CD8-positive, alpha-beta memory T cell (primary cell): ENCODE data around the gene MINPP1. TPM values are rescaled to one million over a fixed set of nuclear protein-coding genes. Genes with fewer than 3 reads are reported as not detected.
A peak's percentile ranks its signal among the peaks of the same experiment; 100 is the strongest.

ENCODE experiments used
- CTCF ChIA-PET: fragments of 350-600 bp; sonication (Branson Sonifier 250); formaldehyde crosslinking; loops from one replicate; lab custom pipeline; 2021; ENCODE audit warnings: antibody characterized with exemption; lab: Charles Lee
- POLR2A ChIA-PET: fragments of 350-600 bp; sonication (Branson Sonifier 250); formaldehyde crosslinking; loops from one replicate; lab custom pipeline; 2021; ENCODE audit warnings: antibody characterized with exemption; lab: Charles Lee
- DNase-seq, 5 donors: peaks; one replicate each; pipeline versions ENCODE4 v3.0.0 to v3.0.0-alpha.2; 2020 to 2022; ENCODE audit warnings: mixed read lengths in 1 of 5
- H3K27ac ChIP-seq: one replicate; pipeline ENCODE4 v1.7.0; 2013; ENCODE audit warnings: low read depth, mild to moderate bottlenecking, low read length, moderate library complexity
- H3K27me3 ChIP-seq: 2 replicates; pipeline ENCODE4 v1.7.0; 2013; ENCODE audit warnings: low read length, mild to moderate bottlenecking; ENCODE audit not compliant: insufficient read depth, poor library complexity, severe bottlenecking
- H3K36me3 ChIP-seq: 2 replicates; pipeline ENCODE4 v1.7.0; 2013; ENCODE audit warnings: mild to moderate bottlenecking, low read length, moderate library complexity; ENCODE audit not compliant: insufficient read depth
- H3K4me1 ChIP-seq: 2 replicates; pipeline ENCODE4 v1.7.0; 2013; ENCODE audit warnings: mild to moderate bottlenecking, low read length, moderate library complexity; ENCODE audit not compliant: insufficient read depth
- H3K4me3 ChIP-seq: 2 replicates; pipeline ENCODE4 v1.7.0; 2013; ENCODE audit warnings: mild to moderate bottlenecking, low read length
- H3K9me3 ChIP-seq: 2 replicates; pipeline ENCODE4 v1.7.0; 2013; ENCODE audit warnings: mild to moderate bottlenecking, low read length
- H3K27ac Mint-ChIP-seq, 8 donors: one replicate each; pipeline ENCODE4 v1.8.0; 2020 to 2021; ENCODE audit warnings: mixed read lengths in 8 of 8, mild to moderate bottlenecking in 6 of 8, inconsistent platforms in 3 of 8, moderate library complexity in 3 of 8
- H3K27me3 Mint-ChIP-seq, 2 donors: one replicate each; pipeline ENCODE4 v1.8.0; 2020 to 2021; ENCODE audit warnings: mixed read lengths in 2 of 2, mild to moderate bottlenecking in 1 of 2, moderate library complexity in 1 of 2
- H3K36me3 Mint-ChIP-seq, 3 donors: one replicate each; pipeline ENCODE4 v1.8.0; 2020 to 2021; ENCODE audit warnings: mixed read lengths in 3 of 3, inconsistent platforms in 1 of 3, mild to moderate bottlenecking in 1 of 3
- H3K4me1 Mint-ChIP-seq, 3 donors: one replicate each; pipeline ENCODE4 v1.8.0; 2020 to 2021; ENCODE audit warnings: mixed read lengths in 3 of 3, inconsistent platforms in 1 of 3, mild to moderate bottlenecking in 1 of 3
- H3K4me3 Mint-ChIP-seq, 7 donors: one replicate each; pipeline ENCODE4 v1.8.0; 2020 to 2021; ENCODE audit warnings: mixed read lengths in 7 of 7, mild to moderate bottlenecking in 6 of 7, moderate library complexity in 4 of 7, inconsistent platforms in 2 of 7
- H3K9me3 Mint-ChIP-seq, 5 donors: one replicate each; pipeline ENCODE4 v1.8.0; 2020 to 2022; ENCODE audit warnings: mixed read lengths in 5 of 5, mild to moderate bottlenecking in 3 of 5, moderate library complexity in 2 of 5, inconsistent platforms in 1 of 5
- polyA plus RNA-seq: library from polyadenylated mRNA; unstranded; fragments of 300-500 nt; fragmentation: Illumina TruSeq; gene quantifications from one replicate; pipeline ENCODE4 v1.2.3, GENCODE V29; 2021
- total RNA-seq, 2 experiments: library from RNA; stranded (reverse); gene quantifications; one replicate each; pipeline ENCODE4 v1.2.3, GENCODE V29; 2021

MINPP1 gene
- total and polyA plus RNA-seq, 3 experiments from 2014 or later = 8.7 to 17.0 (median 16.2) TPM

GRCh38 chr10:87507879-87508483 is 3.3 kb downstream of the MINPP1 start:
- Histone ChIP-seq H3K9me3 (no peaks in the 10 kb centered on the region), H3K4me1 (peaks cover 11% of the 10 kb centered on the region), H3K4me3 (no peak overlapping the region), H3K27me3 (no peaks in the 10 kb centered on the region), H3K27ac (no peak overlapping the region), H3K36me3 (no peaks in the 10 kb centered on the region)
- POLR2A ChIA-PET = no interaction called here
- CTCF ChIA-PET = no interaction called here
- Mint-ChIP-seq H3K4me1 (peaks cover 30 to 52% (median 46%) of the 10 kb centered on the region in 3 donors), H3K36me3 (peaks cover 4 to 41% (median 20%) of the 10 kb centered on the region in 3 donors), H3K27ac (no peak overlapping the region), H3K4me3 (peak overlapping the region in 1 of 7 donors; percentile 39), H3K27me3 (no peaks in the 10 kb centered on the region), H3K9me3 (no peaks in the 10 kb centered on the region)
- DNase-seq = no peak

DNA sequence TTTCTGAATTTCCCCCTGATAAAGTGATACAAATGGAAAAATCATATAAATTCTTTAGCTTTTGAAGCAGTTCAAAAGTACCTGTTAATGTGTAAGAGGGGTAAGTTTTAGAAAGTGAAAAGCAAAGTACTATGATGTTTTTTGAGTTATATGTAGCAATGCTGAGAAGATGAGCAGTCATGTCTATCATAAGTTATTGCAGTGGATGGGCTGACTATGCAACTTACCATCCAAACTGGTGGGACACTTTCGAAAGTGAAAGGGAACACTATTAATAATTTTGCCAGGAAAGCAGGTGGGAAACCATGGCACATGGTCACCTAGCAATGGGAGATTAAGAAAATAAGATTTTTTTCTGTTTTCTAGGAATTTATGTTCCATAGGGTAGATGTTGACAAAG is 4.1 kb downstream of the MINPP1 start:
- Mint-ChIP-seq H3K4me3 (no peak overlapping the region), H3K27me3 (no peaks in the 10 kb centered on the region), H3K36me3 (peaks cover 8 to 50% (median 21%) of the 10 kb centered on the region in 3 donors), H3K4me1 (peaks cover 30 to 46% (median 46%) of the 10 kb centered on the region in 3 donors), H3K9me3 (no peaks in the 10 kb centered on the region), H3K27ac (no peak overlapping the region)
- H3K36me3 ChIP-seq = peaks cover 5% of the 10 kb centered on the region
- CTCF ChIA-PET = no interaction called here
- H3K9me3 ChIP-seq = no peaks in the 10 kb centered on the region
- H3K27me3 ChIP-seq = no peaks in the 10 kb centered on the region
- H3K4me1 ChIP-seq = peaks cover 11% of the 10 kb centered on the region
- no peak overlapping the region for H3K4me3 ChIP-seq
- DNase-seq = no peak
- no peak overlapping the region for H3K27ac ChIP-seq
- POLR2A ChIA-PET = no interaction called here

DNA sequence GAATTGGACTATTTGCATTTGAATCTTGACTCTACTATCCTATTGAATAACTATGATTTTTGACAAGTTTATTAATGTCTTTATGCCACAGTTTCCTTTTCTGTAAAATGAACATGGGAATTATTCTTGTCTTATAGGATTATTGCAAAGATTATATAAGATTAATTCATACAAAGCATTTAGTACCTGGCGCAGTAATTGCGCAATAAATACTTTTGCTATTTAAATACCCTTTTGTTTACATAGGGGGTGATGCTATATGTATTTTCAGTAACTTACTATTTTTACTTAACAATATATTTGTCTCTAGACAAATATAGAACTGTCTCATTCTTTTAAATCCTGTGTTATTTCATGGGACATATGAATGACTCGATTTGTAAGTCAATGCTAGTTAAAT is 5.3 kb downstream of the MINPP1 start:
- no peaks in the 10 kb centered on the region for H3K27me3 ChIP-seq
- Mint-ChIP-seq H3K9me3 (no peaks in the 10 kb centered on the region), H3K27me3 (no peaks in the 10 kb centered on the region), H3K4me3 (no peak overlapping the region), H3K4me1 (peaks cover 27 to 41% (median 39%) of the 10 kb centered on the region in 3 donors), H3K36me3 (peaks cover 14 to 62% (median 26%) of the 10 kb centered on the region in 3 donors), H3K27ac (no peak overlapping the region)
- peaks cover 11% of the 10 kb centered on the region for H3K4me1 ChIP-seq
- H3K4me3 ChIP-seq = no peak overlapping the region
- POLR2A ChIA-PET = no interaction called here
- no peak overlapping the region for H3K27ac ChIP-seq
- CTCF ChIA-PET = no interaction called here
- no peak for DNase-seq
- H3K36me3 ChIP-seq = peaks cover 11% of the 10 kb centered on the region
- H3K9me3 ChIP-seq = no peaks in the 10 kb centered on the region

DNA sequence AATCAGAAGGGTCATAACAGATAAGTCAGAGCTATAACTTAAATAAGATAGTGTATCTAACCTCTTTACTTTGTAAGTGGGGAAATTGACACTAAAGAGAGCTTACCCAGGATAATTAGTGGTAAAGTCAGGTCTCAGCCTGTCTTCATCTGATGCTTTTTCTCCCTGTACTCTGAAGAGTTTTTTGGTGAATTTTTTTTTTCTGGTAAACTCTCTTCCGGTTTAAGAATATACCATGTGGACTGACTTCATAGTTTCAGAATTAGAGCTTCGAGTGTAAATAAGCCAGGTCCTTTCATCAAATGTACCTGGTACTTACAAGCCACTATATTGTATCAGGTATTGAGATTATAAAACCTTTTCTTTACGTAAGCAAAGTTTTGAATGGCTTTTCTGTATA is 6.8 kb downstream of the MINPP1 start:
- Mint-ChIP-seq H3K27ac (no peak overlapping the region), H3K36me3 (peaks cover 14 to 59% (median 28%) of the 10 kb centered on the region in 3 donors), H3K27me3 (no peaks in the 10 kb centered on the region), H3K9me3 (no peaks in the 10 kb centered on the region), H3K4me3 (no peak overlapping the region), H3K4me1 (peaks cover 17 to 30% (median 29%) of the 10 kb centered on the region in 3 donors)
- no peak overlapping the region for H3K27ac ChIP-seq
- CTCF ChIA-PET = interaction anchor here (1.6 kb wide), 1 partner anchor 22 kb away, joined by 3 read pairs; no protein-coding TSS in a partner anchor
- H3K36me3 ChIP-seq = peaks cover 11% of the 10 kb centered on the region
- no peaks in the 10 kb centered on the region for H3K27me3 ChIP-seq
- H3K4me1 ChIP-seq = peaks cover 1% of the 10 kb centered on the region
- no peaks in the 10 kb centered on the region for H3K9me3 ChIP-seq
- no peak for DNase-seq
- POLR2A ChIA-PET = no interaction called here
- no peak overlapping the region for H3K4me3 ChIP-seq

DNA sequence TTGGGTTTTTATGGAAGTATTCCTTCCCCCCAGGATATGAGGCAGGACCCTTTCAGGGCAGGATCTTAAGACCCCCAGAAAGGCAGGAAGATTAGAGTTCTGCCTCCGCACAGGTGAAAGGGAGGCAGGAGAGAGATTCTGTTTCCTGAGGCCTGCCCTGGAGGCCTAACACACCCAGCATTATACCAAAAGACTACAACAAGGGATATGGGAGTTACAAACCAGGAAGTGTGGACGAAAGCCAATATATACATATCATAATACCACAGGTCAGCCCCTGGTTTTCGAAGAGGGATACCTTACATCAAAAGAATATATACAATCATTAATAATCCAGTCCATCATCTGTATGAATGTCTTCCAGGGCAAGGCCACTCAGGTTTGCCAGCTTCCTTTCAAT is 14.2 kb downstream of the MINPP1 start:
- Histone ChIP-seq H3K27ac (no peak overlapping the region), H3K9me3 (no peaks in the 10 kb centered on the region), H3K27me3 (no peaks in the 10 kb centered on the region), H3K4me3 (no peak overlapping the region), H3K4me1 (no peaks in the 10 kb centered on the region), H3K36me3 (peaks cover 5% of the 10 kb centered on the region)
- H3K27ac Mint-ChIP-seq = peak overlapping the region in 1 of 8 donors; percentile 23
- peaks cover 0 to 3% (median 0%) of the 10 kb centered on the region in 5 donors for H3K9me3 Mint-ChIP-seq
- ChIA-PET POLR2A (interaction anchor here (0.6 kb wide), 1 partner anchor 14 kb away, joined by 3 read pairs; the partner anchor contains the start of gene MINPP1), CTCF (no interaction called here)
- peaks cover 24 to 64% (median 25%) of the 10 kb centered on the region in 3 donors for H3K36me3 Mint-ChIP-seq
- no peak for DNase-seq
- H3K4me1 Mint-ChIP-seq = peaks cover 2 to 5% (median 4%) of the 10 kb centered on the region in 3 donors
- H3K27me3 Mint-ChIP-seq = no peaks in the 10 kb centered on the region
- H3K4me3 Mint-ChIP-seq = no peak overlapping the region

DNA sequence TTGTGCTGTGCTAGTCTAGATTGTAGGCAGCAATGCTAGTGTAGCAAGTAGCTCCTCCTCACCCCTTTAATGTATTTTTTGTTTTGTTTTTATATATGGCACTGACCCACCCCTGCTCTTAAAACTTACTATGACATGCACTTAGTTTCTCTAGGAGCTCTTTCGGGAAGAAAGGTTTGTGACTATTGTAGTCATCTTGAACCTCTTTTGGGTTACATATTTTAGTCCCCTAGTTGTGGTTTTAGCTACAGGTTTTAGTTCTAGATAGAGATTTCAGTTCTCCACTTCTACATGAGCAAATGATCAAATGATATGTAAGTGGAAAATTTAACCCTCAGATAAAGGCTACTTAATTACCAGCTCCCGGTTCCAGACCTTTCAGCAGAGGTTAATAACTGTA is 14.9 kb downstream of the MINPP1 start:
- Histone ChIP-seq H3K4me3 (no peak overlapping the region), H3K36me3 (no peaks in the 10 kb centered on the region), H3K27me3 (no peaks in the 10 kb centered on the region), H3K4me1 (no peaks in the 10 kb centered on the region), H3K27ac (no peak overlapping the region), H3K9me3 (no peaks in the 10 kb centered on the region)
- POLR2A ChIA-PET = no interaction called here
- H3K4me1 Mint-ChIP-seq = peaks cover 2 to 5% (median 4%) of the 10 kb centered on the region in 3 donors
- H3K4me3 Mint-ChIP-seq = no peak overlapping the region
- no peak overlapping the region for H3K27ac Mint-ChIP-seq
- no peaks in the 10 kb centered on the region for H3K27me3 Mint-ChIP-seq
- DNase-seq = no peak
- CTCF ChIA-PET = no interaction called here
- H3K36me3 Mint-ChIP-seq = peaks cover 22 to 64% (median 22%) of the 10 kb centered on the region in 3 donors
- H3K9me3 Mint-ChIP-seq = peaks cover 0 to 3% (median 0%) of the 10 kb centered on the region in 5 donors

DNA sequence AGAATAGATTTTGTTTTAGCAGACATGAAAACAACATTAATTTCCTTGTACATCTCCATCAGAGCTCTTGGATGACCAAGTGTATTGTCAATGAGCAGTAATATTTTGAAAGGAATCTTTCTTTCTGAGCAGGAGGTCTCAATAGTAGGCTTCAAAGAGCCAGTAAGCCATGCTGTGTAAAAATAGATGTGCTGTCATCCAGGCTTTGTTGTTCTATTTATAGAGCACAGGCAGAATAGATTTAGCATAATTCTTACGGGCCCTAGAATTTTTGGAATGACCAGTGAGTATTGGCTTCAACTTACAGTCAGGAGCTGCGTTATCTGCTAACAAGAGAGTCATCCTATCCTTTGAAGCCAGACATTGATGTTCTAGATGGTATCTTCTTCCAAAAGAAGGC is 19.0 kb downstream of the MINPP1 start:
- Mint-ChIP-seq H3K4me3 (no peak overlapping the region), H3K4me1 (peaks cover 13 to 22% (median 21%) of the 10 kb centered on the region in 3 donors), H3K27me3 (no peaks in the 10 kb centered on the region), H3K36me3 (peaks cover 30 to 76% (median 43%) of the 10 kb centered on the region in 3 donors), H3K9me3 (peaks cover 0 to 12% (median 11%) of the 10 kb centered on the region in 5 donors), H3K27ac (no peak overlapping the region)
- no peak overlapping the region for H3K27ac ChIP-seq
- H3K36me3 ChIP-seq = no peaks in the 10 kb centered on the region
- CTCF ChIA-PET = no interaction called here
- POLR2A ChIA-PET = no interaction called here
- DNase-seq = no peak
- no peaks in the 10 kb centered on the region for H3K27me3 ChIP-seq
- no peaks in the 10 kb centered on the region for H3K9me3 ChIP-seq
- no peak overlapping the region for H3K4me3 ChIP-seq
- H3K4me1 ChIP-seq = no peaks in the 10 kb centered on the region

GRCh38 chr10:87524296-87524695 is 19.6 kb downstream of the MINPP1 start:
- Mint-ChIP-seq H3K36me3 (peaks cover 33 to 75% (median 42%) of the 10 kb centered on the region in 3 donors), H3K4me3 (no peak overlapping the region), H3K4me1 (peaks cover 15 to 24% (median 20%) of the 10 kb centered on the region in 3 donors), H3K9me3 (peaks cover 0 to 12% (median 11%) of the 10 kb centered on the region in 5 donors), H3K27me3 (no peaks in the 10 kb centered on the region), H3K27ac (no peak overlapping the region)
- Histone ChIP-seq H3K27me3 (no peaks in the 10 kb centered on the region), H3K9me3 (no peaks in the 10 kb centered on the region), H3K36me3 (no peaks in the 10 kb centered on the region), H3K27ac (no peak overlapping the region), H3K4me3 (no peak overlapping the region), H3K4me1 (no peaks in the 10 kb centered on the region)
- CTCF ChIA-PET = no interaction called here
- POLR2A ChIA-PET = no interaction called here
- no peak for DNase-seq
